Measurements from ENCODE around the gene FGD6. TPM values are rescaled to one million over a fixed set of nuclear protein-coding genes. Genes with fewer than 3 reads are reported as not detected.

FGD6 gene
- polyA plus RNA-seq, 4 donors, result 0.89 to 11.4 (median 1.3) TPM

- no peak for FAIRE-seq
- 75 to 97% (median 93%) methylated on average over 1 of the region's 1 CpG for WGBS, 3 donors
Measured at GRCh38 chr12:95191060-95191696, 26.1 kb downstream of the FGD6 start.

DNA sequence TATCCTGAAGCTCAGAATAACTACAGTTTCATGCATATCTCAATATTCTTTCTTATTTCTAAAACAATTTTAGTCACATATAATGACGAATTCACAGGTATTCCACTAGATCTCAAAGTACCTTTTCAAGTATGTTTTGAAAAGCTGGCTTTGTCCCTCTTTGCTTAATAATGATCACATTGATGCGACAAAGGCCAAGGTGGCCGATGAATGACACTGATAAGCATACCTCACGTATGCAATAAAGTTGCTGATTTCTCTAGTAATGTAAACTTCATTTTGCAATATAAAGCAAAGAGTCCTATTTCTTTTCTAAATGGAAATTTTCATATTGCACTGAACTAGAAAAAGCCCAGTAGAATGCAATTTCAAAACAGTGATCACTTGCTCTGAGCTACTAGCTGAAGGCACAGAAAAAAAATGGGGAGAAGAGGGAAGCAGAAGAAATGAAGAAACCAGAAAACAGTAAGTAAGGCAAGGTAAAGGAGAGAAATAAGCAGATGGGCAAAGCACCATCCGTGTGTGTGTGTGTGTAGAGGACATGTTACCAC lies 29.3 kb downstream of the FGD6 start:
- no peak for FAIRE-seq
- H3K36me3 ChIP-seq (ENCODE audit: control insufficient read depth in 3 of 3, insufficient read depth in 2 of 3, low read depth in 1 of 3, low read length in 3 of 3), result peaks cover 0 to 13% (median 0%) of the 10 kb centered on the region in 3 donors

More at GRCh38 chr12:95191060-95191696, 26.1 kb downstream of the FGD6 start:
- H3K4me3 ChIP-seq (ENCODE audit: low read depth in 1 of 3, low read length in 3 of 3), result no peak overlapping the region
- H3K36me3 ChIP-seq (ENCODE audit: control insufficient read depth in 3 of 3, insufficient read depth in 2 of 3, low read depth in 1 of 3, low read length in 3 of 3), result peaks cover 0 to 5% (median 0%) of the 10 kb centered on the region in 3 donors
- no peak for DNase-seq
- H3K27ac ChIP-seq (ENCODE audit: low read depth in 1 of 3, low read length in 2 of 3), result no peak overlapping the region
- H3K27me3 ChIP-seq (ENCODE audit: control insufficient read depth in 3 of 3, insufficient read depth in 3 of 3, low read length in 3 of 3), result no peaks in the 10 kb centered on the region
- peaks cover 0 to 12% (median 0%) of the 10 kb centered on the region in 3 donors for H3K4me1 ChIP-seq (ENCODE audit: control insufficient read depth in 3 of 3, insufficient read depth in 2 of 3, low read depth in 1 of 3, low read length in 2 of 3)
- no peaks in the 10 kb centered on the region for H3K9me3 ChIP-seq (ENCODE audit: control insufficient read depth in 2 of 2, insufficient read depth in 1 of 2, low read depth in 1 of 2, low read length in 1 of 2)

DNA sequence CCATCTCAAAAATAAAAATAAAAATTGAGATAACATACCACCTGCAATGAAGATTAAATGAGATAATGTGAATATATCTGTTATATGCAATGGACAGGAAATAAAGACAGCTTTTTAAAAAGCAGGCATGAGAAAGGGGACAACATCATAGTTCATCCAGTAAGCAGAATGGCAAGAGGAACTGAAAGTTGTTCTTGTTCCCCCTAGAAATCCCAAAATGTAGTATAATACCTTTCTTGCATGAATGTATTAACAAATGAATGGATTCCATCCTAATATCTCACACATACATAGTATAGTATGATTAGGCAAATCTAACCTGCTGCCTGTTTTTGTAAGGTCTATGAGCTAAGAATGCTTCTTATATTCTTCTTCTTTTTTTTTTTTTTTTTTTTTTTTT lies 31.4 kb downstream of the FGD6 start:
- Histone ChIP-seq H3K27me3 (ENCODE audit: control insufficient read depth in 3 of 3, insufficient read depth in 3 of 3, low read length in 3 of 3) (no peaks in the 10 kb centered on the region), H3K9me3 (ENCODE audit: control insufficient read depth in 2 of 2, insufficient read depth in 1 of 2, low read depth in 1 of 2, low read length in 1 of 2) (no peaks in the 10 kb centered on the region), H3K27ac (ENCODE audit: low read depth in 1 of 3, low read length in 2 of 3) (no peak overlapping the region), H3K4me3 (ENCODE audit: low read depth in 1 of 3, low read length in 3 of 3) (no peak overlapping the region), H3K36me3 (ENCODE audit: control insufficient read depth in 3 of 3, insufficient read depth in 2 of 3, low read depth in 1 of 3, low read length in 3 of 3) (peaks cover 0 to 18% (median 0%) of the 10 kb centered on the region in 3 donors), H3K4me1 (ENCODE audit: control insufficient read depth in 3 of 3, insufficient read depth in 2 of 3, low read depth in 1 of 3, low read length in 2 of 3) (peaks cover 0 to 19% (median 0%) of the 10 kb centered on the region in 3 donors)
- FAIRE-seq (no peak), DNase-seq (no peak)

More for the DNA sequence above, 29.3 kb downstream of the FGD6 start:
- no peak overlapping the region for H3K4me3 ChIP-seq (ENCODE audit: low read depth in 1 of 3, low read length in 3 of 3)
- peak overlapping the region in 1 of 3 donors; percentile 75 for H3K27ac ChIP-seq (ENCODE audit: low read depth in 1 of 3, low read length in 2 of 3)
- no peaks in the 10 kb centered on the region for H3K27me3 ChIP-seq (ENCODE audit: control insufficient read depth in 3 of 3, insufficient read depth in 3 of 3, low read length in 3 of 3)
- WGBS, 3 donors, result 18 to 58% (median 45%) methylated on average over 5 of the region's 5 CpGs
- no peaks in the 10 kb centered on the region for H3K9me3 ChIP-seq (ENCODE audit: control insufficient read depth in 2 of 2, insufficient read depth in 1 of 2, low read depth in 1 of 2, low read length in 1 of 2)
- H3K4me1 ChIP-seq (ENCODE audit: control insufficient read depth in 3 of 3, insufficient read depth in 2 of 3, low read depth in 1 of 3, low read length in 2 of 3), result peaks cover 0 to 12% (median 0%) of the 10 kb centered on the region in 3 donors
- peak in 1 of 2 donors; percentile 68 for DNase-seq

DNA sequence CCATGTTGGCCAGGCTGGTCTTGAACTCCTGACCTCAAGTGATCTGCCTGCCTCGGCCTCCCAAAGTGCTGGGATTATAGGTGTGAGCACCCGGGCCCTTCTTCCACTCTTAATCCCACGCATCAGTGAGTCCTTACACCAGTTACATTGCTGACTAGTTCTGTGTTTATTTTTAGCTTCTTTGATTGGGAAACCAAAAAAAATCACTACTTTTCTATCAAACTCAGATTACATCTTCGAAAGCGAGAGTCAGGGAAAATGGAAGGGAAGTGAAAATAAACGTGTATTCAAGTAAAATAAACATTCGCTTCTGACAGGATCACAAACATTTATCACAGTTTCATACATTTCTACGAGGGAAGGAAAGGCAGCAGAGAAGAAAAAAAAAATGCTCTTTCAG lies 32.2 kb downstream of the FGD6 start:
- Histone ChIP-seq H3K27ac (ENCODE audit: low read depth in 1 of 3, low read length in 2 of 3) (no peak overlapping the region), H3K4me1 (ENCODE audit: control insufficient read depth in 3 of 3, insufficient read depth in 2 of 3, low read depth in 1 of 3, low read length in 2 of 3) (peaks cover 0 to 21% (median 0%) of the 10 kb centered on the region in 3 donors), H3K4me3 (ENCODE audit: low read depth in 1 of 3, low read length in 3 of 3) (no peak overlapping the region), H3K9me3 (ENCODE audit: control insufficient read depth in 2 of 2, insufficient read depth in 1 of 2, low read depth in 1 of 2, low read length in 1 of 2) (no peaks in the 10 kb centered on the region), H3K36me3 (ENCODE audit: control insufficient read depth in 3 of 3, insufficient read depth in 2 of 3, low read depth in 1 of 3, low read length in 3 of 3) (peaks cover 0 to 18% (median 0%) of the 10 kb centered on the region in 3 donors), H3K27me3 (ENCODE audit: control insufficient read depth in 3 of 3, insufficient read depth in 3 of 3, low read length in 3 of 3) (no peaks in the 10 kb centered on the region)
- 79 to 89% (median 87%) methylated on average over 8 of the region's 8 CpGs for WGBS, 3 donors
- FAIRE-seq (no peak), DNase-seq (no peak)

GRCh38 chr12:95184121-95184520 lies 33.1 kb downstream of the FGD6 start:
- H3K9me3 ChIP-seq (ENCODE audit: control insufficient read depth in 2 of 2, insufficient read depth in 1 of 2, low read depth in 1 of 2, low read length in 1 of 2), result no peaks in the 10 kb centered on the region
- no peaks in the 10 kb centered on the region for H3K27me3 ChIP-seq (ENCODE audit: control insufficient read depth in 3 of 3, insufficient read depth in 3 of 3, low read length in 3 of 3)
- H3K4me1 ChIP-seq (ENCODE audit: control insufficient read depth in 3 of 3, insufficient read depth in 2 of 3, low read depth in 1 of 3, low read length in 2 of 3), result peaks cover 0 to 21% (median 0%) of the 10 kb centered on the region in 3 donors
- H3K4me3 ChIP-seq (ENCODE audit: low read depth in 1 of 3, low read length in 3 of 3), result no peak overlapping the region
- no peak for DNase-seq
- no peak for FAIRE-seq
- peaks cover 0 to 20% (median 0%) of the 10 kb centered on the region in 3 donors for H3K36me3 ChIP-seq (ENCODE audit: control insufficient read depth in 3 of 3, insufficient read depth in 2 of 3, low read depth in 1 of 3, low read length in 3 of 3)
- H3K27ac ChIP-seq (ENCODE audit: low read depth in 1 of 3, low read length in 2 of 3), result no peak overlapping the region

GRCh38 chr12:95182868-95183415 lies 34.3 kb downstream of the FGD6 start:
- H3K27me3 ChIP-seq (ENCODE audit: control insufficient read depth in 3 of 3, insufficient read depth in 3 of 3, low read length in 3 of 3), result no peaks in the 10 kb centered on the region
- H3K27ac ChIP-seq (ENCODE audit: low read depth in 1 of 3, low read length in 2 of 3), result no peak overlapping the region
- 68 to 75% (median 71%) methylated on average over 5 of the region's 5 CpGs for WGBS, 3 donors
- no peaks in the 10 kb centered on the region for H3K9me3 ChIP-seq (ENCODE audit: control insufficient read depth in 2 of 2, insufficient read depth in 1 of 2, low read depth in 1 of 2, low read length in 1 of 2)
- H3K4me3 ChIP-seq (ENCODE audit: low read depth in 1 of 3, low read length in 3 of 3), result no peak overlapping the region
- FAIRE-seq (no peak), DNase-seq (no peak)
- H3K36me3 ChIP-seq (ENCODE audit: control insufficient read depth in 3 of 3, insufficient read depth in 2 of 3, low read depth in 1 of 3, low read length in 3 of 3), result peaks cover 0 to 22% (median 0%) of the 10 kb centered on the region in 3 donors
- peaks cover 0 to 12% (median 0%) of the 10 kb centered on the region in 3 donors for H3K4me1 ChIP-seq (ENCODE audit: control insufficient read depth in 3 of 3, insufficient read depth in 2 of 3, low read depth in 1 of 3, low read length in 2 of 3)

DNA sequence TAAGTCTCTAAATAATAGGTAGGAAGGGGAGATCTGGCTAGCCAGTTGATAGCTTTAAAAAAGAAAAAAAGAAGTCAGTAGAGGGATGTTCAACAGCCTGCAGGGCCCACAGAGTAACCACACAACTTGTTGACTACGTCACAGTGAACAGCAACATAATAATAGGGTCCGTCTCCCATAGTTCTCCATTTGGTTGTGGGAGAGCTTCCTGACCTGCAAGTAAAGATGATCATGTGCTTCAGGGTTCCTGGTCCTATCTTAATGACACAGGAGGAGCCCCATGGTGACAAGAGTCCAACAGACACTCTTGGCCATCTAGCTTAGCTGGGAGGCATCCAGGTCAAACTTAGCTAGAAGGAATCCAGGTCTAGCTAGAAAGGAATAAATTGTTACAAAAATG lies 36.2 kb downstream of the FGD6 start:
- WGBS, 3 donors, result 89 to 93% (median 90%) methylated on average over 2 of the region's 2 CpGs
- FAIRE-seq (no peak), DNase-seq (peak in 1 of 2 donors; percentile 63)
- Histone ChIP-seq H3K4me3 (ENCODE audit: low read depth in 1 of 3, low read length in 3 of 3) (no peak overlapping the region), H3K27ac (ENCODE audit: low read depth in 1 of 3, low read length in 2 of 3) (peak overlapping the region in 1 of 3 donors; percentile 74), H3K36me3 (ENCODE audit: control insufficient read depth in 3 of 3, insufficient read depth in 2 of 3, low read depth in 1 of 3, low read length in 3 of 3) (peaks cover 0 to 22% (median 0%) of the 10 kb centered on the region in 3 donors), H3K4me1 (ENCODE audit: control insufficient read depth in 3 of 3, insufficient read depth in 2 of 3, low read depth in 1 of 3, low read length in 2 of 3) (peaks cover 0 to 10% (median 0%) of the 10 kb centered on the region in 3 donors), H3K27me3 (ENCODE audit: control insufficient read depth in 3 of 3, insufficient read depth in 3 of 3, low read length in 3 of 3) (no peaks in the 10 kb centered on the region), H3K9me3 (ENCODE audit: control insufficient read depth in 2 of 2, insufficient read depth in 1 of 2, low read depth in 1 of 2, low read length in 1 of 2) (no peaks in the 10 kb centered on the region)

DNA sequence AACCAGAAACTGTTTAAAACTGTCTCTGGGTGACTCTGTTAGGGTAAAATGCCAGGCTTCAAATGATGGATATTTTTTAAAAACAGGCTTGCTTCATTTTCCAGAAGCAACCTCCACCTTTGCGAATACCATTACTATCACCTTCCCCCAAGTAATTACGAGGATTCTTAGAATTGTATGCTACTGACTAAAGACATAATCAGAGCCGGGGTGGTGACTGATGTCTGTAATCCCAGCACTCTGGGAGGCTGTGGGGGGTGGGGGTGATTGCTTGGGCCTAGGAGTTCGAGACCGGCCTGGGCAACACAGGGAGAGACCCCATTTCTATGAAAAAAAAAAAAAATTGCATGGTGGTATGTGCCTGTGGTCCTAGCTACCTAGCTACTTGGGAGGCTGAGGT lies 38.3 kb downstream of the FGD6 start:
- Histone ChIP-seq H3K27ac (ENCODE audit: low read depth in 1 of 3, low read length in 2 of 3) (no peak overlapping the region), H3K4me3 (ENCODE audit: low read depth in 1 of 3, low read length in 3 of 3) (no peak overlapping the region), H3K36me3 (ENCODE audit: control insufficient read depth in 3 of 3, insufficient read depth in 2 of 3, low read depth in 1 of 3, low read length in 3 of 3) (peaks cover 0 to 18% (median 0%) of the 10 kb centered on the region in 3 donors), H3K27me3 (ENCODE audit: control insufficient read depth in 3 of 3, insufficient read depth in 3 of 3, low read length in 3 of 3) (no peaks in the 10 kb centered on the region), H3K9me3 (ENCODE audit: control insufficient read depth in 2 of 2, insufficient read depth in 1 of 2, low read depth in 1 of 2, low read length in 1 of 2) (no peaks in the 10 kb centered on the region), H3K4me1 (ENCODE audit: control insufficient read depth in 3 of 3, insufficient read depth in 2 of 3, low read depth in 1 of 3, low read length in 2 of 3) (peaks cover 0 to 13% (median 0%) of the 10 kb centered on the region in 3 donors)
- FAIRE-seq, result no peak
- WGBS, 3 donors, result 73 to 74% (median 73%) methylated on average over 5 of the region's 5 CpGs
- no peak for DNase-seq

All from small intestine (tissue), 7 donors.